ENCODE data around the gene FOXP1.

The FOXP1 gene

DNA sequence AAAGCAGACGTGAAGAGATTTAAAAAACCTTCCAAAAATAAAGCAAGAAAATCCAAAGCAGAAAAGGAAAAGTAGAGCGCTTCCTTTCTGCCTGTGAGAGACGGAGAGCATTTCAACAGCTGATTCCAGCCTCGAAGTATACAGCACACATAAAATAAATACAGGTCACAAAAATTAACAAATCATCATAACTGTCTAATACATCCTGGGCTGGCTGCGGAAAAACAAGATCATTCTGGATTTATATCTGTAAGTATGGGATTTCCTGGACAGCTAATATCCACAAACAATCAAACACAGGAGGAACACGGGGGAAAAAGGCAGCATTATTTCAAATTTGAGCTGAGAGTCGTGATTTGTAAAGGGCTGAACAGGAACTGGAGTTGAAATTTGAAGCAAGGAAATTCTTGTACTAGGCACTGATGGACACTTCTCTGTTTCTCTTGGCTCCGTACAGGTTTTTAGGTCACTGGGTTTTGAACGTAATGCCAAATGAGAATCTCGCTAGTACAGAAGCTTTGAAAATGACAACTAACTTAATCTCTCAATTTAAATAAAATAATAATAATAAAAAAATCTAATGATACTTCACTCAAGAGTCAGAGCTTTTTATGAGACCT is 577.7 kb downstream of the FOXP1 start:
- in situ Hi-C loops (cut with HindIII; ENCODE audit: low sequenced_read_pairs) = no loop called here

- in situ Hi-C loops (cut with HindIII; ENCODE audit: low sequenced_read_pairs) = no loop called here
Measured at GRCh38 chr3:71003511-71003910, 580.0 kb downstream of the FOXP1 start.

DNA sequence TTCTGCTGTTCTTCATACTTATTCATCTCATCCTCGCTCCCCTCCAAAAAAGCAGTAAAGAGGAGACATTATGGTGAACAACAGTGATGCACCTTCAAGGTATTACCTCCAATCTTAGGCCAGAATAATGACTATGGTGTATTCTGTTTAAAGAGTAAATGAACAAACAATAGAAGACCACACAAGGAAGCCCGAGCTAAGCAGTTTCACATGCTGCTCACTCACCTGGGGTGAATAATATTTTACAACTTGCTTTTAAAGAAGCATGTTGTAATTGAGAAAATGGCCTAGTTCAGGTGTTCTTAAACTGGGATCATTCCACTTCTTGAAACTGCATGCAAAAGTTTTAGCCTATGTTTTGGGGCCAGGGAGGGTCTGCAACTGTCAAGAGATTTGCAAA is 581.2 kb downstream of the FOXP1 start:
- in situ Hi-C loops (cut with HindIII; ENCODE audit: low sequenced_read_pairs) = no loop called here

DNA sequence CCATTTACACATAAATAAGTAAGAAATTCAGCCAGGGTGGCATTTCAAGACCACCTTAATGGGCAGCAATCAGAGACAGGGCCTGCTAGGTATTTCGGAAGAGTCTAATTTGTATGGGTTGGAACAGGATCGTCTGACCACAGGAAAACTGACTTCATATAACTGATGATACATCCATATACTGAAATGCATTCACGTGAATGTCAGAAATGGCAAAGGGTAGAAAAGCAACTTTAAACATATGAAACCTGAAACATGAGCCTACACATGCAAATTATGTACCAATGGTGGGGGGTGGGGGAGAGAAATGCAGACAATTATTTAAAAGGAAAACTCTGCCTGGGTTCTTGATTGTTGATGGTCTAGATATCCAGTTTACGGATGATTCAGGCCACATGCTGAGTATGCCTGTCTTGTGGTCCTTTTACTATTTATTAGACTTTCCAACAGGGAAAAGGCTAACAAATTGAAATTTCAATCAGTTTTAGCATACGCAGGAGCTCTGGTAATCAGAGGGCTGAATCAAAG is 582.2 kb downstream of the FOXP1 start:
- in situ Hi-C loops (cut with HindIII; ENCODE audit: low sequenced_read_pairs) = no loop called here

DNA sequence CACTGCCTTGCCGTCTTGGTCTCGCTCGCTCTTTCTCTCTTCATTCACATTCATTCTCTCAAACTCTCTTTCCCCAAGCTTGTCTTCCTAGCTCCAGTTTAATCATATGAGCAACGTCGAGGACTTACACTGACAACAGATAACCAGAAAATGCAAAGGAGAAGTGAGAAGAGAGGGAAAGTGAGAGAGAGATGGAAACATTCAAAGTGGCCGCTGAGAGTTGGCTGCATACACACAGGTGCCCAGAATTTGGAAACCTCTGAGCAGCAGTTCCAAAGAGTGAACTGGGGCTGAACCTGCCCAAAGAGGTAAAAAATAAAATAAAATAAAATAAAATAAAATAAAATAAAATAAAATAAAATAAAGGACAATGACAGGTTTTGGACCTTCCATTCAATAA is 583.0 kb downstream of the FOXP1 start:
- in situ Hi-C loops (cut with HindIII; ENCODE audit: low sequenced_read_pairs) = no loop called here

- in situ Hi-C loops (cut with HindIII; ENCODE audit: low sequenced_read_pairs) = no loop called here
Measured at GRCh38 chr3:70999730-71000129, 583.8 kb downstream of the FOXP1 start.

DNA sequence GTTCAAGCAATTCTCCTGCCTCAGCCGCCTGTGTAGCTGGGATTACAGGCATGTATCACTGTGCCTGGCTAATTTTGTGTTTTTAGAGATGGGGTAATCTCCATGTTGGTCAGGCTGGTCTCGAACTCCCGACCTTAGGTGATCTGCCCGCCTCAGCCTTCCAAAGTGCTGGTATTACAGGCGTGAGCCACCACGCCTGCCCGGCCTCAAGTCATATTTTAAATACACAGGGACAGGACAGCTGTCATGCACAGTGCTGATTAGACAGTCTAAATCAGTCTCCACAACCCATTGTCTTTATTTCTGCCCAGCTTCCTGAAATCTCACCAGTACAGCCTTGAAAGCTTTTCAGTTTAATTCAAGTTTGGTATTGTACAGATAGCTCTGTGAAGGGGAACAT is 587.4 kb downstream of the FOXP1 start:
- in situ Hi-C loops (cut with HindIII; ENCODE audit: low sequenced_read_pairs) = no loop called here

- in situ Hi-C loops (cut with HindIII; ENCODE audit: low sequenced_read_pairs) = no loop called here
Measured at GRCh38 chr3:70994644-70995043, 588.9 kb downstream of the FOXP1 start.

DNA sequence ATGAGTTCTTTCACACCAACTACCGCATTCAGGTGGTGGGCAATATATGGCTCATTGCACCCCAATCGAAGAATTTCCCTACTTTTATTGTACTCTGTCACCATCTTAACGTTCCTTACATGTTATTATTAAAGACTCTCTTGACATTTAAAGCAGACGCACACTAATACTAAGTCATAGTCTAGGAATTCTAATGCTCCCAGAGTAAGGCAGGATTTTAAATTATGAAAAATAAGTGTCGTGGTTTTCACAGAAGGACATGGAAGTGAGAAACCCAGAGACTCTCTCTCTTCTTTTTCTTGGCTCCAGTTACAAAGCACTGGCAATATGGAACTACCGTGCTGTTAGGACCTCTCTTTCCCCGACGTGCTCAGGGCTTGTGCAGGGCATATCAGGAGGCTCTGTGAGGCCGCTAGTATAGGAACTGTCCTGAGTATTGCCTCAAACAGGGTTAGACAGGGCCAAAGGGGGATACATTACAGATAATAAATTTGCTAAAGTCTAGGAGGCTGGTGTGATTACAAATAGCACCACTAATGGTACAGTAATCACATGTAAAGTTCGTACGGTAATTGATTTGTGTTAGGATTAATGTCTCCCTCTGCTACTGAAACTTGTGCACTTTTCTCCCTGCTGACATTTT is 590.8 kb downstream of the FOXP1 start:
- in situ Hi-C loops (cut with HindIII; ENCODE audit: low sequenced_read_pairs) = no loop called here

GRCh38 chr3:70992131-70992530 is 591.4 kb downstream of the FOXP1 start:
- in situ Hi-C loops (cut with HindIII; ENCODE audit: low sequenced_read_pairs) = no loop called here

- in situ Hi-C loops (cut with HindIII; ENCODE audit: low sequenced_read_pairs) = no loop called here
Measured at GRCh38 chr3:70990723-70991122, 592.8 kb downstream of the FOXP1 start.

DNA sequence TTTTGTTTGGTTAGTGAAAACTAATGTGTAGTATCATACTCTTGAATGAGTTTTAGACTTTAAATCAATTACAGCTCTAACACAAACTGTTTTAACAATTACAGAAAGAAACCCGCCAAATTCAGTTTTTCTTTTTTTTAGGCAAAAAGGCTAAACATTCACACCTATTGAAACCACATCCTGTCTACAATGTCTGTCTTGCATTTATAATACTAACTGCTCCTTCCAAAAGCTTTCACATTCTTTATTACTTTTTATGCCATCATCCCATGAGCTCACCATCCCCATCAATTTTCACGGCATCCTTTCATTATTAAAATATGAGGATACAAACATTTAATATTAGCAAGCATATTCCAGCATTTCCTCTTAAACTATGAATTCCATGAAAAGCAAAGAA is 593.3 kb downstream of the FOXP1 start:
- in situ Hi-C loops (cut with HindIII; ENCODE audit: low sequenced_read_pairs) = no loop called here

DNA sequence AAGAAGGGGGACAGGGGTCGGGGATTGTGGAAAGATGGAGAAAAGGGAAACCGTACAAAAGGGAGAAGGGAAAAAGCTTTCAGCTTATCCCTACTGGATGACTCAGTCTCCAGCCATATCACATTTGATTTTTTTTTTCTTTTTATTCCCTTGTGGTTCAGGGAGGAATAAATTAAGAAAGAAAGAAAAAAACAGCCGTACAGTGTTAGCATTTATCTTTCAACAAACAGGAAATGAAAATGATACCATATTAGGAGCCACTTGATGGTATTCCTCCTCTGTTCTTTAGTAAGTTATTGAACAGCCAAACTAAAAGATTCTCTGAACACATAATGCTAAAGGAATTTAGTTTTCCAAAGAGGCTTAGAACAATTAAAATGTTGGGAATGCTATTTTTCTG is 594.4 kb downstream of the FOXP1 start:
- in situ Hi-C loops (cut with HindIII; ENCODE audit: low sequenced_read_pairs) = no loop called here

GRCh38 chr3:70988111-70988510 is 595.4 kb downstream of the FOXP1 start:
- in situ Hi-C loops (cut with HindIII; ENCODE audit: low sequenced_read_pairs) = no loop called here

DNA sequence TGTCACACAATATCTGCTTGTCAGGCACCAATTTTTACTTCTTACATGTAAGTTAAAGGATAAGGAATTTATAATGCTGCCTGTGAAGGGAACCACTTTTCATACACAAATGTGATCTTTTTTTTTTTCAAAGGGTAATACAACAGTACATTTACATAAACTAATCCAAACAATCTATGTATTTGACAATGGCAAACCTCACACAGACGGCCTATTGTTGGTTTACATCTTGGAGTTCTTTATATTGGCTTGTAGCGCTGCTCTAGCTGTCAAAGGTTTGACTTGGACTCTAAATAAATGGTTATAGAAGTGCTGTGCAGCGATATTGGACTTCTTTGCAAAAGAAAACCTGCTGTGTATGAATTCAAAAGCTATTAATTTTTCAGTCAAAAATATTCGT is 598.0 kb downstream of the FOXP1 start:
- in situ Hi-C loops (cut with HindIII; ENCODE audit: low sequenced_read_pairs) = no loop called here

DNA sequence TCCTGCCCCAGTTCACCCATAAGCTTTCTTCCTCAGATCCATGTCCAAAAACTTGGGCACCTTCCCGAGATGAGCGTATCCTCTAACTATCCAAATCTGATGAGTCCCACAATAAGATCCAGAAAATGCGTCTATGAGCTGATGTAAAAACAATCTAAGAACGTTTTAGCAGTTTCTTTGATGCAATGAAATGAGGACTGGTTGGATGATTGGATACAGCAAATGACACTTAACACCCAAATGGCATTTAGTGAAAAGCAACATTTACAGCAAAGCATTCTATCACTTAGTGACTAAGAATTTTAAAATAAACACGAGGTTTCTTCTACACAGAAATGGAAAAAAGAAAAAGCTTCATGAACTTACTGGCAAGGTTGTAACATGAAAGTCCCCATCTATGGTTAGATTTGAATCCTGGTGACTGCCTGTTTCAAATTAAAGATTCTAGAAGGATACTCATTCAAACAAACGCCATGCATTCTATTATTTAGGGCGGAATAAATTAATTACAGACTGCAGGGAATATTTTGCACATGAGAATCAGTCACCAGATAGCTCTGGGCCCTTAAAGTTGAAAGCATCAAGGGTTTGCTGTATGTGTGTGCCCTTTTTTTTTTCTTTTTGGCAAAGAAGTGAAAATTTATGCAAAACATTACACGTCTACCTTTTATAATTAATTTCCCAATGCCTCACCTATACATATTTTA is 598.6 kb downstream of the FOXP1 start:
- in situ Hi-C loops (cut with HindIII; ENCODE audit: low sequenced_read_pairs) = no loop called here

DNA sequence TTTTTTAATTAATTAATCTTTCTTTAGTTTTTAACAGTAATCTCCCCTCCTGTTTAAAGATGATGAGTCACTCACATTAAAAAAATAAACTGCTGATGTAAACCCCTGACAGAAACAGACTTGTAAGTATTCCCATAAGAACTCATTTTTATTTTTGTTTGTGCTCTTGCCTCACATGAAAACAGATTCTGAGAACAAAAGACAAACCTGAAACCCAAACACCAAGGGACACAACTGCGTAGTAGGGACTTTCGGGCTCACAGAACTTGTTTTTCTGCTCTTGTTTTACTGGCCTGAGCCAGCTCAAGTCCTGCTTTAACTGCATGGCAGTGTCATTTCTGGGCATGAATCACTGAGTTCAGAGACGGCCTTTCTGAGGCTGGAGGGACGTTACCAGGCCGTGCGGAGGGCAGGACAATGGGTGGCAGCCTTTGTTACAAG is 600.8 kb downstream of the FOXP1 start:
- in situ Hi-C loops (cut with HindIII; ENCODE audit: low sequenced_read_pairs) = no loop called here

- in situ Hi-C loops (cut with HindIII; ENCODE audit: low sequenced_read_pairs) = no loop called here
Measured at GRCh38 chr3:70982284-70982683, 601.2 kb downstream of the FOXP1 start.

GRCh38 chr3:70981231-70981880 is 602.2 kb downstream of the FOXP1 start:
- in situ Hi-C loops (cut with HindIII; ENCODE audit: low sequenced_read_pairs) = no loop called here

DNA sequence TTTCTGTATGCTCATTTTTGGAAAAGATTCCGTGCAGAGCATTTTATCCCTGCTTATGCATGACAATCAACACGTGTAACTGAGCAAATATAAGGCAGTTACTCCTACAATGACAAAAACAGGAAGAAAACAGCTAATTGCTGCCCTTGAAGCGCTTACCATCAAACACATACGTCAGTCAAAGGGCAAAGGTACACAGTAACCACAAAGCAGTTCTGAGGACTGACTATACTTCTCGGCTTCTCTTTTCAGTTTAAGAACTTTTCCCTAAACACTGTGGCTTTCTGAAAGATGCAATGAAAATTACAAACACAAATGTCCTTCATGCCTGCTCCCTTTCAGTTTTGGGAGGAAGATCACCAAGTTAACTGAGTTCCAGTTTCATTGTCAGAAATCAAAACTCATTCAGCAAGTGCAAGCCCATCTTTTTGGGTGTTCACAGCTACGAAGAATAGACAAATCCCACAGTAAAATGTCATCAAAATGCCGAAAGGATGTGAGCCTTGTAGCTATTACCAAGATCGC is 602.8 kb downstream of the FOXP1 start:
- in situ Hi-C loops (cut with HindIII; ENCODE audit: low sequenced_read_pairs) = no loop called here

DNA sequence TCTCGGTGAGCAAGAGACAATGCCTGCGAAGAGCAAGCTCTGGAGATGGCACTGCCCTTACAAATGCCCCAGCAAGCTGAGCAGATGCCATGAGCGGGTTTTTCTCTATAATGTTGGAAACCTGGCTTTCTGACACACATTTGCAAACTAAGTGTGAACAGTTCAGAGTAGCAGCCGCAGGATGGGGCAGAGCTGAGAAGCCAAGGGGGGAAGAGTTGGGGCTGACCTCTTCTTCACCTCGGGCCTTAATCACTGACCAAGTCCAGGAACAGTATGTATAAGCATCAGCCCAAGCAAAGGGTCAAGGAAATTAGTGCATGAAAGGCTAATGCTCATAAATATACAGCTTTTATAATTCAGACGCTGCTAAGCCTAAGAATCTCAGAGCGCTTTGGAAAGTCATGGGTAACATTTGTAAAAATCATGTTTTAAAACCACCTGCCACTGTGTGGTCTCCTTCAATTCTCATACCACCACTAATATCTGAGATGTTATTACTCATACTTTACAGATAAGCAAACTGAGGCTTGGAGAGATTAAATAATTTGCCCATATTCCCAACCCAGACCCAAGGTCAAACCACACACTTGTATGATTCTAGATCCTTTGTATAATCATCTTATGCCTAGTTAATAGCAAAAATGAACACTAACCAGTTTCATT is 603.4 kb downstream of the FOXP1 start:
- in situ Hi-C loops (cut with HindIII; ENCODE audit: low sequenced_read_pairs) = no loop called here
